Breast epithelium (tissue), 3 donors: ENCODE data around the gene LBHD2.

ENCODE experiments used
- CTCF ChIP-seq, 3 donors: fragments of 450-650 bp; IDR thresholded peaks; one replicate each; pipeline ENCODE4 v1.5.1; 2016 to 2017; ENCODE audit warnings: antibody characterized with exemption in 3 of 3, mild to moderate bottlenecking in 3 of 3, moderate library complexity in 3 of 3
- POLR2AphosphoS5 ChIP-seq, 3 donors: sonication (generic); formaldehyde crosslinking; IDR thresholded peaks; one replicate each; pipeline ENCODE4 v1.6.1; 2017; ENCODE audit warnings: antibody characterized with exemption in 3 of 3

DNA sequence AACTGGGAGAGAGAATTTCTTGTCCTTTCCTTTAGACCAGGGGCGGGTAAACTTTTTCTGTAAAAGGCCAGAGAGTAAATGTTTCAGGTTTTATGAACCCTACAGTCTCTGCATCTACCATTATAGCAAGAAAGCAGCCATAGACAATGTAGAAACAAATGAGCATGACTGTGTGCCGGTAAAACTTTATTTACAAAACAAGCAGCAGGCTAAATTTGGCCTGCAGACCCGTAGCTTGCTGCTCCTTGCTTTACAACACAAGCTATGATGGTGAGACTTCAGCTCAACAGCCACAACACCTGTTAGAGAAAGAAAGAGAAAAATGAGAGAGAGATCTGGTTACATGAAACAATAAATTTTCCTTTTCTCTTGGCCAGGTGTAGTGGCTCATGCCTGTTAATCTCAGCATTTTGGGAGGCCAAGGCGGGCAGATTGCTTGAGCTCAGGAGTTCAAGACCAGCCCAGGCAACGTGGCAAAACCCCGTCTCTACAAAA, 22.5 kb upstream of the LBHD2 start:
- TF ChIP-seq CTCF (IDR thresholded peaks at IDR 0.05) = no peak
- no peak for TF ChIP-seq POLR2AphosphoS5 (IDR thresholded peaks at IDR 0.05)
